K562 (cell line): ENCODE data around the gene NRM. TPM values are rescaled to one million over a fixed set of nuclear protein-coding genes. Genes with fewer than 3 reads are reported as not detected.
A peak's percentile ranks its signal among the peaks of the same experiment; 100 is the strongest.

Experiments
- BCL6 ChIP-seq: fragments of 250-450 bp; sonication (Bioruptor Pico); IDR thresholded peaks from 2 replicates; pipeline ENCODE4 v1.4.0; 2020
- BCOR ChIP-seq: fragments of 450-650 bp; IDR thresholded peaks from 2 replicates; pipeline ENCODE4 v1.6.1; 2016
- CBFA2T3 ChIP-seq: fragments of 450-650 bp; IDR thresholded peaks from 2 replicates; pipeline ENCODE4 v1.6.1; 2017
- CHAMP1 ChIP-seq: fragments of 450-650 bp; IDR thresholded peaks from 2 replicates; pipeline ENCODE4 v1.6.1; 2016; ENCODE audit warnings: mild to moderate bottlenecking
- FOS ChIP-seq: IDR thresholded peaks from 3 replicates; pipeline ENCODE4 v1.6.1; 2011; ENCODE audit not compliant: insufficient read length; ENCODE audit errors: extremely low read depth
- FOSL1 ChIP-seq: fragments of 200-800 bp; sonication (Bioruptor generic); conservative IDR thresholded peaks from 2 replicates; pipeline ENCODE4 v1.6.1; 2016; ENCODE audit warnings: missing genetic modification characterization, missing compliant biosample characterization
- FOXJ3 ChIP-seq: sonication (generic); formaldehyde crosslinking; IDR thresholded peaks from 2 replicates; pipeline ENCODE4 v1.4.0; 2020; ENCODE audit warnings: mild to moderate bottlenecking, missing genetic modification reagents
- HNRNPLL ChIP-seq: fragments of 200-400 bp; formaldehyde crosslinking; IDR thresholded peaks from 2 replicates; pipeline ENCODE4 v1.6.1; 2017; ENCODE audit warnings: low read length, low read depth, mild to moderate bottlenecking; ENCODE audit not compliant: poor library complexity, severe bottlenecking
- IFI16 ChIP-seq: fragments of 250-450 bp; sonication (Bioruptor Pico); IDR thresholded peaks from 2 replicates; pipeline ENCODE4 v2.1.2; 2022; ENCODE audit warnings: mild to moderate bottlenecking, inconsistent platforms
- KDM4B ChIP-seq, 2 experiments: fragments of 450-650 bp in 1 of 2; sonication (generic) in 1 of 2; IDR thresholded peaks; 2 replicates each; pipeline ENCODE4 v1.6.1; 2016 to 2017; ENCODE audit warnings: borderline replicate concordance in 2 of 2, antibody characterized with exemption in 1 of 2, low read depth in 1 of 2, mild to moderate bottlenecking in 1 of 2
- KLF1 ChIP-seq: fragments of 450-650 bp; IDR thresholded peaks from 2 replicates; pipeline ENCODE4 v1.6.1; 2016; ENCODE audit warnings: missing genetic modification characterization, missing compliant biosample characterization
- MEIS2 ChIP-seq: fragments of 450-650 bp; IDR thresholded peaks from 2 replicates; pipeline ENCODE4 v1.6.1; 2014; ENCODE audit warnings: mild to moderate bottlenecking; ENCODE audit not compliant: partially characterized antibody
- SMARCC2 ChIP-seq: fragments of 450-650 bp; IDR thresholded peaks from 2 replicates; pipeline ENCODE4 v1.6.1; 2017; ENCODE audit warnings: antibody characterized with exemption, moderate library complexity, mild to moderate bottlenecking, low read depth
- TOE1 ChIP-seq, 2 experiments: fragments of 450-650 bp in 1 of 2; sonication (generic) in 1 of 2; formaldehyde crosslinking in 1 of 2; IDR thresholded peaks; 2 replicates each; pipeline versions ENCODE4 v1.7.1 to v1.8.0; 2016 to 2022; ENCODE audit warnings: borderline replicate concordance in 2 of 2, mild to moderate bottlenecking in 2 of 2, antibody characterized with exemption in 1 of 2, inconsistent platforms in 1 of 2, low read depth in 1 of 2, missing genetic modification reagents in 1 of 2, moderate library complexity in 1 of 2
- ZBTB49 ChIP-seq: sonication (generic); formaldehyde crosslinking; IDR thresholded peaks from 2 replicates; pipeline ENCODE4 v1.8.0; 2022; ENCODE audit warnings: missing genetic modification reagents, mild to moderate bottlenecking, borderline replicate concordance
- ZFPM2 ChIP-seq: fragments of 250-450 bp; sonication (Bioruptor Pico); IDR thresholded peaks from 2 replicates; pipeline ENCODE4 v1.5.1; 2022; ENCODE audit warnings: mild to moderate bottlenecking
- ZKSCAN8 ChIP-seq: fragments of 200-800 bp; sonication (Bioruptor generic); IDR thresholded peaks from 2 replicates; pipeline ENCODE4 v1.6.1; 2016; ENCODE audit warnings: missing genetic modification characterization, missing compliant biosample characterization
- ZNF232 ChIP-seq: sonication (generic); formaldehyde crosslinking; IDR thresholded peaks from 2 replicates; pipeline ENCODE4 v1.8.0; 2022; ENCODE audit warnings: mild to moderate bottlenecking, missing genetic modification reagents
- ZNF395 ChIP-seq: fragments of 200-800 bp; sonication (Bioruptor generic); IDR thresholded peaks from 2 replicates; pipeline ENCODE4 v1.6.1; 2017; ENCODE audit warnings: missing genetic modification characterization, missing compliant biosample characterization
- ZNF780A ChIP-seq: fragments of 250-450 bp; sonication (Bioruptor Pico); IDR thresholded peaks from 2 replicates; pipeline ENCODE4 v1.5.0; 2021; ENCODE audit warnings: mild to moderate bottlenecking
- polyA plus RNA-seq, 8 experiments: library from polyadenylated mRNA; depleted of rRNA in 4 of 8; stranded (reverse) in 5 of 8; unstranded in 3 of 8; fragments of >200 nt; fragmentation: Nextera tagmentation in 2 of 8; fragmentation: Illumina TruSeq in 1 of 8; extraction: Ambion mirVana in 2 of 8; extraction: Trizol in 1 of 8; gene quantifications; 2 replicates each; pipeline versions ENCODE4 v1.2.1 to v1.2.3, GENCODE V29; 2011 to 2014; ENCODE audit warnings: inconsistent platforms in 1 of 8, missing spikeins in 1 of 8
- total RNA-seq, 7 experiments: library from RNA; depleted of rRNA in 6 of 7; stranded (reverse); fragments of >200 nt in 6 of 7; fragmentation: Illumina TruSeq in 2 of 7; extraction: Trizol in 2 of 7; gene quantifications; 2 replicates each; pipeline versions ENCODE4 v1.2.1 to v1.2.3, GENCODE V29; 2011 to 2021; ENCODE audit warnings: low replicate concordance in 1 of 7

Gene NRM
- total and polyA plus RNA-seq, 9 of the 15 experiments (the other 6 are each of a cell fraction or from before 2014, with no cell fraction given) = 9.7 to 58.2 (median 18.1) TPM

- TF ChIP-seq KLF1 (tag) = no peak
- TF ChIP-seq FOSL1 (tag) = no peak
- no peak for TF ChIP-seq ZKSCAN8
- no peak for TF ChIP-seq FOS
- TF ChIP-seq ZNF232 (CRISPR knock-in tag) = no peak
- no peak for TF ChIP-seq IFI16 (CRISPR knock-in tag)
- no peak for TF ChIP-seq SMARCC2
- TF ChIP-seq ZNF395 (CRISPR knock-in tag) = peak; percentile 43; the same call in 1 of the 2 replicates
- TF ChIP-seq ZNF780A (CRISPR knock-in tag) = peak; percentile 46; the same call in 1 of the 2 replicates
- peak; percentile 59; the same call in 1 of the 2 replicates for TF ChIP-seq ZFPM2 (CRISPR knock-in tag)
- no peak for TF ChIP-seq HNRNPLL
- TF ChIP-seq CHAMP1 = no peak
- TF ChIP-seq TOE1 (IDR thresholded peaks at IDR 0.05; ENCODE audit: borderline replicate concordance) = no peak
- TF ChIP-seq TOE1 (CRISPR knock-in tag; IDR thresholded peaks at IDR 0.05; ENCODE audit: borderline replicate concordance, low read depth) = no peak
- TF ChIP-seq MEIS2 = no peak
- TF ChIP-seq BCL6 (CRISPR knock-in tag) = 0 out of 2 replicates have a peak, but pooled peaks have one; percentile 13
- no peak for TF ChIP-seq CBFA2T3
- TF ChIP-seq ZBTB49 (CRISPR knock-in tag) = no peak
- no peak for TF ChIP-seq BCOR
- TF ChIP-seq FOXJ3 (CRISPR knock-in tag) = no peak
- no peak for TF ChIP-seq KDM4B (IDR thresholded peaks at IDR 0.05; ENCODE audit: borderline replicate concordance in 2 of 2, low read depth in 1 of 2)
These were observed 35.1 kb upstream of the NRM start (continued) for GRCh38 chr6:30725713-30726505.
